GM21723 (cell line): ENCODE measurements around the gene GRID2.

Experiments
- ATAC-seq: cut with Tn5 transposase; IDR thresholded peaks from one replicate; pipeline ENCODE4 v1.9.1; 2021; ENCODE audit warnings: mild to moderate bottlenecking, moderate library complexity; ENCODE audit not compliant: unreplicated experiment

The GRID2 gene

DNA sequence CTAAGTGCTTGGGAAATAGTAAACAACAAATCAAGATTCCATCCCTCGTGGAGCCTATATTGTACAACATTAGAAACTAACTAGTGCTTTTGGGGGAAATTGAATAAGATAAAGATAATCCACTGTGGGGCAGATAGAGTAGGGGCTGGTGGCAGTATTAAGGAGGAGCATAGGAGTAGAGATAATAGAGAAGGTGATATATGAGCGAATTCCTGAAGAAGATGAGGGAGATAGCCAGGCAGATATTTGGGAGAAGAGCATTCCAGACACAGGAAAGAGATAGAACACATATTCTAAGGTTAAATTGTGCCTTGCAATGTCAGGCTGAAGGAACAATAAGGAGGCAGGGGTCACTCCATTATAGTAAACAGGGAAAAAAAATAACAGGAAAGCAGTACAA lies 218.2 kb downstream of the GRID2 start:
- ATAC-seq: no peak

DNA sequence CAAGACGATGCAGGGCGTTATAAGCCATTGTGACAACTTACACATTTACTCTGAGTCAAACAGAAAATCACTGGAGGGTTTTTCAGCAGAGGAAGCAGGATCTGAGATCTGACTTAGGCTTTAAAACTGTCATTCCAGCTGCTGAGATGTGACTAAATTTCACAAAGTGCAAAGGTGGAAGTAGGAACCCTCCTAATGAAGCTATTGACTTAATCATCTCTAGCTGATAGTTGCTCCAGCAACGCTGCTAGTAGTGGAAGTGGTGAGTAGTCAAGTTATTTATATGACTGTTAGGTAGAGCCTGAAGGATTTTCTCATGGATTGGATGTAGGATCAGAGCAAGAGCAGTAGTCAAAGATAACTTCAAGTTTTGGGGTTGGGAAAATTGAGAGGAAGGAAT lies 218.6 kb downstream of the GRID2 start:
- no peak for ATAC-seq

DNA sequence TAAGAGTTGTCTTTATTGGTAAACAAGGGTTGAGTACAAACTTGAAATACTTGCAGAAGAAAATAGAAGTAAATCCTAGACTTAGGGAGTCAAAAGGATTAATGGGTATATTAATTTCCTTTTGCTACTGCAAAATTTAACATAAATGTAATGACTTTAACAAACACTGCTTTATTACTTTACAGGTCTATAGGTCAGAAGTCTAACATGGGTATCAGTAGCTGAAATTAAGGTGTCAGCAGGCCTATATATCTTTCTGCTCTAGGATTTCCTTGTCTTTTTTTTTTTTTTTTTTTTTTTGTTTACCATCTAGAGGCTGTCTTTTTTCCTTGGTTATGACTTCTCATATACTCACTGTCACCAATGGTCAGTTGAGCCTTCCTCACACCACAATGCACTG lies 220.4 kb downstream of the GRID2 start:
- no peak for ATAC-seq

DNA sequence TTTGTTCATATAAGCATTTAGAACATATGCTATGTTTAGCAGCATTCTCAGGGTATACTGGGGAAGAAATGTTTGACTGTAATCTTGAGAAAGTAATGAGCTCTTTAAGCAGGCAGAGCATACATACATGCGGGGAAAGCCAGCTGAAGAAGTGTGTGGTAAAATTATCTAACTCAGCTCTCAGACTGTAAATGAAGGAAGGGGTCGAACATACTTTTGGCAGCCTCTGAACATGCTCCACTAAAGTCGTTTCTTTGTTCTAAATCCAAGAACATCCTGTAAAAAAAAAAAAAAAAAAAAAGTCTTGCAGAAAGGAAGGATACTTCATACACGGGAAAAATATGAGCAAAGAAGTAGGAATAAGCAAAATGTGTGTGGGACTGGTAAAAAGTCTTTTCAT lies 224.8 kb downstream of the GRID2 start:
- ATAC-seq: no peak

DNA sequence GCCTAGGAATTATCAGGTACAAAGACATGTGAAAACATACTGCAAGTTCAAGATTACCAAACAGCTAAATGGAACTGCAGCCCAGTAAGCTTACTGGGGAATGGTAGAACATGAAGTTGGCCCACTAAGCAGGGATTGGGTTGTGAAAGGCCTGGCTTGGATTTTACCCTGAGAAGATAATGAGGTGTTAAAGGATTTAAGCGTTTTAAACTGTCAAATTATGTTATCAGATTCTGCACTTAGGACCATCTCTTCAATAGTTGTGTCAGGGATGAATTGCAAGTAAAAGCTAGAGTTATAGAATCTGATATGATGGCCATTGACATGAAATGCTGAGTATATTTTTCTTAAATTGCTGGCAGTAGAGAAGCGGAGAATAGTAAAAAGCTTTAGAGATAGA lies 225.7 kb downstream of the GRID2 start:
- ATAC-seq: no peak

DNA sequence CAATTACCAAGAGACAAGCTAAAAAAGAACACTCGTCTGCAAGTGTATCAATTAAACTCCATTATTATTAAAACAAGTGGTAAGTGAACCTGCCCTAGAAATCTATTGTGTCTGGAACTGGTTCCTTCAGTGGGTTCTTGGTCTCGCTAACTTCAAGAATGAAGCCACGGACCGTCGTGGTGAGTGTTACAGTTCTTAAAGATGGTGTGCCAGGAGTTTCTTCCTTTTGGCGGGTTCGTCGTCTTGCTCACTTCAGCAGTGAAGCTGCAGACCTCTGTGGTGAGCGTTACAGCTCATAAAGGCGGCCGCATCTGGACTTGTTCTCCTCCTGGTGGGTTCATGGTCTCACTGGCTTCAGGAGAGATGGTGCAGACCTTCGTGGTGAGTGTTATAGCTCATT lies 231.8 kb downstream of the GRID2 start:
- no peak for ATAC-seq

DNA sequence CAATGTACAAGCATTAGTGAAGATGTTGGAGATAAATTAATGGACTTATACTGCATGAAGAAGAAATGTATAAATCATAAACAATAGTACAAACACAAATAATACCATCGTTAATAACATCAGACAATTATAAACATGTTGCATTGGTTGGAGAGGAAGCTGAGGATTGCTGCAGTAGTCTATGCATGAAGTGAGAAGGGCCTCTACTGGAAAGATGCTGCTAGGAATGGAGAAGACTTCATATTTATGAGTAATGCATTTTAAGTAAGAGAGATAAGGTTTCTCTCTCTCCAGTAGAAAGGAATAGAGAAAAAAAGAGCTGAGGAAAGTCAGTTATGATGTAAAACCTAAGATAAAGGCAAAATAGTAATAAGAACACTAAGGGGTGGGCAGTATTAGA lies 247.8 kb downstream of the GRID2 start:
- ATAC-seq: no peak

DNA sequence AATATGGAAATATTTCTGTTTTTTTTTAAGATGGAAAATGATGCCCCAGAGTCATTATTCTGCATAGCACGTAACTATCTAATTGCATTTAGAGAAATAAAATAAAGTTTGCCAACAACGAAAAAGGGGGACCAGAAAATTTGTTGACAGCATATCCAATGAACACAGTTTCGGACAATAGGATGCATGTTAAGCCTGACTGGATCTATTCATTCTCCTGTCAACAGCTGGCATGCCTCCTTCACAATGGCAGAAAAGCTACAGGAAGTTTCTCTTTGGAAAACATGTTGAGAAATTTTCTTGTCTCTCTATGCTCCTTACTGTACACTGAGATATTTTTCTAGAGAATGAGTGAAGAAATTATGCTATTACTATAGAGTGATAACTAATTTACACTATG lies 262.5 kb downstream of the GRID2 start:
- ATAC-seq: no peak

DNA sequence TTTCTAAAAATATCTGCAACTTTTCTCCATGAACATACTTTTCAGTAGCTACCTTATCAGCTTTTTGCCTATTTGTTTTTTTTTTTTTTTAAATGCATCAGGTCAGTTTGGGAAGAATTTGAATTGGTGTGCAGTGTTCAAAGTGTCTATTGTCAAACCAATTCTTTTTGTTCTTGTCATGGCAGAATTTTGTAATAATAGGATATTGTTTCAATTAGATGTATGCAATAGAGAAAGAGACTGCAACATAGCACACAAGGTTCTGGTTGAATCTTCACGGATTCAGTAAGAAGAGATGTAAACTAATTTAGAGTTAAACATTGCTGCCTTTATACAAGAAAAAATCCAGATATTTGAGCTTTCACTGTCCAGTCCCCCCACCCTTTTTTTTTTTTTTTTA lies 277.1 kb downstream of the GRID2 start:
- ATAC-seq: no peak

DNA sequence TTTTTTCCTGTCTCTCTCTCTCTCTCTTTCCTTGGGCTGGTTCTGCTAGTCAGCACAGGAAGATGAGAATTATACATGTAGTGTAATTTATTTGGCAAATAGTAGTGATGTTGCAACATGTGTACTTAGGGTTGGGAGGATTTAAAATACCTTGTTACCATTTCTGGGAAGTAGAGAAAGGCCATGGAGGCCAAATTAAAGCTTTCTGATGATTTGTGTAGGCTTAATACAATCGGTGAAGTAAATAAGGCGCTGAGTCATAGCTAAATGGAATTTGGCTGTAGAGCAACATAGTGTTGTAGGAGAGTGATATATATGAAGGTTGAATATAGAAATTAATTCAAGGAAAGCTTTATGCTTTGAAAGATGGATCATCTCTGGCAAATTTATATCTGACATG lies 295.3 kb downstream of the GRID2 start:
- ATAC-seq: no peak

DNA sequence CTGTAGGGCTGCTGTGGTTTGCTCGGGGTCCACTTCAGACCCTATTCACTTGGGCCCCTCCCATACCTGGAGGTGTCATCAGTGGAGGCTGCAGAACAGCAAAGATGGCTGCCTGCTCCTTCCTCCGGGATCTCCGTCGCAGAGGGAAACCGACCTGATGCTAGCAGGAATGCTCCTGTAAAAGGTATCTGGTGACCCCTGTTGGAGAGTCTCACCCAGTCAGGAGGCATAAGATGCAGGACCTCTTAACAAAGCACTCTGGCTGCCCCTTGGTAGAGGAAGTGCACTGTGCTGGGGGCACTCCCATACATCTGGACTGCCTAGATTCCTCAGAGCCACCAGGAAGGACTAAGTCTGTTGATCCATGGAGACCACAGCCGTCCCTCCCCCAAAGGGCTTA lies 296.9 kb downstream of the GRID2 start:
- ATAC-seq: no peak

DNA sequence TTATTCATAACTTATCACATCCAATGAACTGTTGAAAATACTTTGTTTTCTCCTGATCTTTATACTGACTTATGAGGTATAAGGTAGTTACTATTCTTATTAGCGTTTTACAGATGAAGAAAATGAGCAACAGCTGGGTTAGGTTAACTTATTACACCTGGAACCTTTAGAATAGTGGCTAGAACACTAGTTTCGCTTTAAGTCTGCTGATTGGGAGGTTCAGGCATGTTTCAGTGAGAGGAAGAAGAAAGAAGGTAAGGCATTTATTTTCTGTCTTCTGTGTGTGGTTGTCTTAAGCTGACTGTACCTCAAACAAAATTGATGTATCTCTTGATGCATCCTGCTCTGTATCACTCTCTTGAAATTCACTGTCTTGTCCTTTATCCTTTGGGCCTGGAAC lies 302.5 kb downstream of the GRID2 start:
- ATAC-seq: no peak

DNA sequence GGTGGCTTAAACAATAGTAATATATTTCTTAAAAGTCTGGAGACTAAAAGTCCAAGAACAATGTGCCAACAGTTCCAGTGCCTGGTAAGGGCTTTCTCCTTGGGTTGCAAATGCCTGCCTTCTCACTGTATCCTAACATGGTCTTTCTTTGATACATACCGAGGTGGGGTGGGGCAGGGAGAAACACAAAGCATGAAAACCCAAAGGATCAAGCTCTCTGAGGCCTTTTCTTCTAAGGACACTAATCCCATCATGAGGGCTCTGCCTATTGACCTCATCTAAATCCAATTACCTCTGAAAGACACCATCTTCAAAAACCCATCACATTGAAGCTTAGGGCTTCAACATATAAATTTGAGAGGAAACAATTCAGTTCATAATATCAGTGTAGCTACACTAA lies 311.3 kb downstream of the GRID2 start:
- no peak for ATAC-seq

DNA sequence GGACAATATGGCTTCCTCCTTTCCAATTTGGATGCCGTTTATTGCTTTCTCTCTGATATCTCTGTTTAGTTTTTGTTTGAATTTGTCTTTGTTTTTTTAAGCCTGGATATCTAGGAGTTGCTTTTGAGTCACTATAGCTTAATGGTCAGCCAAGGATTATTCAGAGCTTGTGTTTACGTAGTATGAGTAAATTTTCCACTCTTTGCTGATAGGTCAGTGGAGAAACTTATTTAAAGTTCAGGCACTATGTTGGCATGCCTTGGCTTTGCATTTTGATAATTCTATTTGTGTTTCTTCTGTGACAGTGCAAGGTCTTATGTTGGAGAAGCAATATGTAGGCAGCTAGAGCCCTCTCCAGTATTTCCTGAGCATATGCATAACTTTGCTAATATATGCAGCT lies 315.2 kb downstream of the GRID2 start:
- ATAC-seq: no peak

DNA sequence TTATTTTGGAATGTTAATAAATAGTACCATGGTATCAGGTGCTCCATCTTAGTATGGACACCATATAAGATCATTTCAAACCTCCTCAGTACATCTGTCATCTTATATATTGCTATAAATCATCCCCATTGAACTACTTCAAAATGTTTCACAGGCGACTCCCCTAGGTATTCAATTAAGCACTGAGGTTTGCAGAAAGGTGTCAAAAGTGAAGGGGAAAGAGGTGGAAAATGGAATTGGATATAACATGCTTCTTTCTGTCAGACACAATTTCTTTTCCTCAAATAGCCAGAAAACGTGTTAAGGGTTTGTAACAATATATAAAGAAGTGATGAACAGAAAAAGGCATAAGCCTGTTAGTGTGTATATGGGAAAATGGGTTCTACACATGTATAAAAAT lies 325.5 kb downstream of the GRID2 start:
- no peak for ATAC-seq

DNA sequence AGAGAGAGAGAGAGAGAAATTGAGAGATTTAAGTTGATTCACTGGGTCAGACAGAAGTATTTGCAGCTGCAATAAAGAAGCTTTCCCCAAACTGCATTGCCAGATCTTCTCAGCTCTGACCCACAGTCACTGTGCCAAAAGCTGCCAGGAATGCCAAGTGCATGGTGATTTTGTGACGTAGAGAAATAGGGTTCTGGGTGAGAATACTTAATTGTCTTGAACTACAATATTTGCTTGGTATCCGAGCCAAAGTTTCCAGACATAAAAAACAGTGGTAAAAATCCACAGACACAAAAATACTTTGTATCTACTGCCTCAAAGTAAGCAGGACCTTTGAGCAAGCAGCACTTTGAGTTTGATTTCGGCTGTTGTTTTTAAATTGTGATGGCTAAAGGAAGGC lies 331.1 kb downstream of the GRID2 start:
- ATAC-seq: no peak

DNA sequence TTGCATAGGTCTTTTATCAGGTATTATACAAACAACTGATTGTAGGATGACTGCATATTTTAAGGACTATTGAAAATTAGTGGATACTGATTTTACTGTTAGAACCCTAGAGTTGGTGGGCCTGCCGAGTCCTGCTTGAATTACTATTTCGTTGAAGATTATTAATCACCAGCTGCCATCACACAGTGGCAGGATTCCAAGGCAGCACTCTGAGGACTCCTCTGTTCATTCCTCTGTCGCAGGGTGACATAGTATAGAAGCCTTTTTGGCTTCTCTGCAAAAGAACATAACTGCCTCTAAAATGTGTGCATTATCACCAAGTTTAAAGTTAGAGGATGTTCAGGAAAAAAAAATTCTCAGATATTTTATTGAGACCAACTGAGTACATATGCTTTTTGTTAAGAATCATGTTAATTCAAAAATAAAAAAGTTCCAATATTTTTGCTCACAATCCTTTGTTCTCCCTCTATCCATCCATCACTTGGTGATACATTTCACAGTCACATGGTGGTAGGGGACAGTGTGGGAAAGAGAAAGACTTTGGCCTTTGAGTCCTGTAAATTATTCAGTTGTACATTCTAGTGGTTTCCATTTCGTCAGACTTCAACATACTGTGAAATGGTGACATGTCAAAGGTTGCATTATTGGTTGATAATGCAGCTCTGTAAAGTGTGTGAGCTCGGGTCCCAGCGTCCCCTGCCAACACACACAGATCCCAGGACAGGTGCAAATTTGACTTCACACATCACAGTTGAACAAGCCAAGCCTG lies 332.5 kb downstream of the GRID2 start:
- ATAC-seq: no peak

DNA sequence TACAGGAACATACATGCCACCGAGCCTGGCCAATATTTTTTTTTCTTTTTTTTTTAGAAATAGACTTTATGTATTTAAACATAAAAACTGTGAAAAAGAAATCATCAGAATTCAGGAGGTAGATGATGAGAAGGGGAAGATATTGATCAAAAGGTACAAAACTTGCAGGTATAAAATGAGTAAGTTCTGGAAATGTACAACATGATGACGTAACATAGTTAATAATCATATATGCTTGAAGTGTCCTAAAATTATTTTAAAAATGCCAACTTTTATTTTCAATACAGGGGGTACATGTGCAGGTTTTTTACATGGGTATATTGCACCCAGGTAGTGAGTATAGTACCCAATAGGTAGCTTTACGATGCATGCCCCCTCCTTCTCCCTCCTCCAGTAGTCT lies 337.6 kb downstream of the GRID2 start:
- no peak for ATAC-seq

DNA sequence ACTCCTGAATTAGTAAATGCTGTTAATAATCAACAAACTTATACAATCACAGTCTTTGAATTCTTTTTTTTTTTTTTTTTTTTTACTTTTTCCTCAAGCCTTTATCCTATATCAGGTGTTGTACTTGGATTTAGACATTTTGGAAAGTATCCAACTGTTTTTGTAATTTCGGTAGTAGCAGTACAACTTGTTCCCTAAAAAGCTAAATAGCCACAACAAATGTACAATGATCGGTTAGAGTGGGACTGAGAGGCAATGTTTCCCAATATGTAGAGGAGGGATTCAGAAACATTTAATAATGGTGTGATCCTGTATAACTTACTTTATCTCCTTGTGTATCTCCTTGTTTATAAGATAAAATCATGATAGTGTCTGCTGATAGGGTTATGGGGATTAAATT lies 343.1 kb downstream of the GRID2 start:
- no peak for ATAC-seq

DNA sequence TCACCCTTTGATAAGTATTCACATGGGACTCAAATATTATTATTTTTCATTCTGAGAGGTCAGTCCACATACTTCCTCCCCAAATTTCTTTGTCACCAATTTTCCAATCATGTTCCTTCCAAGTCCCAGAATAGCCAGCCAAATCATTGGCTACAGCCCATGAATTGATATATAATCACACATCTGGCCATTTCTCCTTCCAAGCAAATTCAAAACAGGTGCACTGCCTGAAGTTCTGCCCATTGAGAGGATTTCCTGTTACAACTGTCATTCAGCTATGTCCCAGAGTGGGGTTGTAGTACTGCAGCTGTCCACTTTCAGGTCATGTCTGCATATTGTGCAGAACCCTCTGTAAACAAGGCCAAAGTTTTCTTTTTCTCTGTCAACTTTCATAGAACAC lies 347.8 kb downstream of the GRID2 start:
- no peak for ATAC-seq

DNA sequence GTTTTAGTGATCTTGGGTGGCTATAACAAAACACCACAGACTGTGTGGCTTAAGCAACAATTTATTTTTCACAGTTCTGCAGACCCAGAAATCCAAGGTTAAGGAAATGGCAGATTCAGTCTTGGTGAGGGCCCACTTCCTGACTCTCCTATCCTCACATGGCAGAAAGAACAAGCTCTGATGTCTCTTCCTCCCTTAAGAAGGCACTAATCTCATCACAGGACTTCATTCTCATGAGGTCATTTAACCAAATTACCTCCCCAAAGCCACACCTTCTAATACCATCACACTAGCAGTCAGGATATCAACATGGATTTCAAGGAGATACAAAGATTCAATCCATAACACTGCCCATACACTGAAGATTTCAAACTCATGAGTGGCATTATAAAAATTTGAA lies 350.3 kb downstream of the GRID2 start:
- ATAC-seq: no peak

DNA sequence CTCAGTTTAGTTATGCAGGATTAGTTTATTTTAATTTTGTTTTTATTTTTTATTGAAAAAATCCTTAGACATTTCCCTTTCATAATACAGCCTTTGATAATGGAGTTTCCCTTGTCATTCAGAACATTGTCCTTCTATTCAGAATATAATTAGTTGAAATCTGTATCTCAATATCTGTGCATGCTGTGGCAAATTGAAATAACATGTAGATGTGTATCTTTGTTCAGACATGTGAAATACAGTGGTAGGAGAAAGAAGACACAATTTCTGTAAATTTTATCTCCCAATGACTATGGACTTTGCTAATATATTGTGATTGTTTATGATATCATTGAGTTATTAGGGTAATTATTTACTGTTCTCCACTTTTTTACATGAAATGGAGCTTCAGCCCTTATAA lies 353.9 kb downstream of the GRID2 start:
- ATAC-seq: no peak

DNA sequence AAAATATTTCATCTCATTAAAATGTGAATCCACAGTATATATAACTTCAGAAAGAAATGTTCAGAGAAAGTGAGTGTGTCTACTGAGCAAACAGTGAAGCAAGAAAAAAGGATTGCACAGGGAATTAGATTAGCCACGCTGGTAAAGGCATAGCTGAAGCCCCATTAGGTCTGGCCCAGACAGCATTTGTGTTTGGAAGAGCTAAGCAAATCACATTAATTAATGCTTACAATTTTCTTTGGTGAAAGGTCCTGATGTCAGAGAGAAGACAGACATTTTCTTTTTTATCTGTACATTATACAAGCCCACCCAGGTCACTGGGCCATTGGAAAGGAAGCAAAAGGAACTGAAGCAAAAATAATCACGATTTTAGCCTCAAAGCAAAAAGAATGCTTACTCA lies 354.6 kb downstream of the GRID2 start:
- ATAC-seq: no peak
